SH-SY5Y (cell line): ENCODE data around the gene CYBA.

Experiments
- GATA2 ChIP-seq: IDR thresholded peaks from 2 replicates; pipeline ENCODE4 v1.6.1; 2011; ENCODE audit warnings: mild to moderate bottlenecking, low read depth, low read length
- GATA3 ChIP-seq: IDR thresholded peaks from 2 replicates; pipeline ENCODE4 v1.6.1; 2011; ENCODE audit warnings: low read depth, mild to moderate bottlenecking, low read length, moderate library complexity

GRCh38 chr16:88657371-88657770 lies 6.5 kb upstream of the CYBA start:
- no peak for TF ChIP-seq GATA2
- no peak for TF ChIP-seq GATA3
